ENCODE results near the gene ZBED4.

DNA sequence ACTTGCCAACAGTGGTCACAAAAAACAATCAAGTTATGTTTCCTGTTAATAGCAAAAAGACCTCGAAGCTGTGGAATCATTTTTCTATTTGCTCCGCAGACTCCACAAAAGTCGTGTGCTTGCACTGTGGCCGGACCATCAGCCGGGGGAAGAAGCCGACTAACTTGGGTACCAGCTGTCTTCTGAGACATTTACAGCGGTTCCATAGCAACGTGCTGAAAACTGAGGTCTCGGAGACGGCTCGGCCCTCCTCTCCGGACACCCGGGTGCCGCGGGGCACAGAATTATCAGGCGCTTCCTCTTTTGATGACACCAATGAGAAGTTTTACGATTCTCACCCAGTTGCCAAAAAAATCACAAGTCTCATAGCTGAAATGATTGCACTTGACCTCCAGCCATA, 31.6 kb downstream of the ZBED4 start:
- TF ChIP-seq, protein P1, sequence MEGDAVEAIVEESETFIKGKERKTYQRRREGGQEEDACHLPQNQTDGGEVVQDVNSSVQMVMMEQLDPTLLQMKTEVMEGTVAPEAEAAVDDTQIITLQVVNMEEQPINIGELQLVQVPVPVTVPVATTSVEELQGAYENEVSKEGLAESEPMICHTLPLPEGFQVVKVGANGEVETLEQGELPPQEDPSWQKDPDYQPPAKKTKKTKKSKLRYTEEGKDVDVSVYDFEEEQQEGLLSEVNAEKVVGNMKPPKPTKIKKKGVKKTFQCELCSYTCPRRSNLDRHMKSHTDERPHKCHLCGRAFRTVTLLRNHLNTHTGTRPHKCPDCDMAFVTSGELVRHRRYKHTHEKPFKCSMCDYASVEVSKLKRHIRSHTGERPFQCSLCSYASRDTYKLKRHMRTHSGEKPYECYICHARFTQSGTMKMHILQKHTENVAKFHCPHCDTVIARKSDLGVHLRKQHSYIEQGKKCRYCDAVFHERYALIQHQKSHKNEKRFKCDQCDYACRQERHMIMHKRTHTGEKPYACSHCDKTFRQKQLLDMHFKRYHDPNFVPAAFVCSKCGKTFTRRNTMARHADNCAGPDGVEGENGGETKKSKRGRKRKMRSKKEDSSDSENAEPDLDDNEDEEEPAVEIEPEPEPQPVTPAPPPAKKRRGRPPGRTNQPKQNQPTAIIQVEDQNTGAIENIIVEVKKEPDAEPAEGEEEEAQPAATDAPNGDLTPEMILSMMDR (IDR thresholded peaks at IDR 0.05) = no peak
- TF ChIP-seq POLR2A (IDR thresholded peaks at IDR 0.05) = no peak

Measured in adrenal gland (tissue), 5 donors.